Central memory CD8-positive, alpha-beta T cell (primary cell): ENCODE data around the gene SYDE2.
"Not testable (repeated sequence)": the region's sequence is repeated elsewhere in the genome, so short reads cannot be mapped to it uniquely, and the experiment has no call there.

ENCODE experiments used
- ATAC-seq: fragments of 150-1000 bp; cut with Tn5 transposase; replicated peaks from 2 replicates; pipeline ENCODE4 v1.10.0; 2022; ENCODE audit warnings: mild to moderate bottlenecking, moderate FRiP score, moderate number of reproducible peaks; ENCODE audit not compliant: poor library complexity, severe bottlenecking; ENCODE audit errors: extremely low read depth
- DNase-seq, 2 donors: peaks; one replicate each; pipeline ENCODE4 v3.0.0; 2021; ENCODE audit warnings: low spot score in 2 of 2
- H3K27ac Mint-ChIP-seq: one replicate; pipeline ENCODE4 v1.8.0; 2022; ENCODE audit warnings: low read depth, mild to moderate bottlenecking, moderate library complexity, mixed read lengths
- H3K27me3 Mint-ChIP-seq: one replicate; pipeline ENCODE4 v1.8.0; 2022; ENCODE audit warnings: mixed read lengths
- H3K36me3 Mint-ChIP-seq: one replicate; pipeline ENCODE4 v1.8.0; 2022; ENCODE audit warnings: mild to moderate bottlenecking, moderate library complexity, mixed read lengths; ENCODE audit not compliant: insufficient read depth
- H3K4me1 Mint-ChIP-seq: one replicate; pipeline ENCODE4 v1.8.0; 2022; ENCODE audit warnings: mixed read lengths
- H3K4me3 Mint-ChIP-seq: one replicate; pipeline ENCODE4 v1.8.0; 2022; ENCODE audit warnings: mild to moderate bottlenecking, moderate library complexity, mixed read lengths
- H3K9me3 Mint-ChIP-seq: one replicate; pipeline ENCODE4 v1.8.0; 2022; ENCODE audit warnings: mixed read lengths

SYDE2 gene, protein sequence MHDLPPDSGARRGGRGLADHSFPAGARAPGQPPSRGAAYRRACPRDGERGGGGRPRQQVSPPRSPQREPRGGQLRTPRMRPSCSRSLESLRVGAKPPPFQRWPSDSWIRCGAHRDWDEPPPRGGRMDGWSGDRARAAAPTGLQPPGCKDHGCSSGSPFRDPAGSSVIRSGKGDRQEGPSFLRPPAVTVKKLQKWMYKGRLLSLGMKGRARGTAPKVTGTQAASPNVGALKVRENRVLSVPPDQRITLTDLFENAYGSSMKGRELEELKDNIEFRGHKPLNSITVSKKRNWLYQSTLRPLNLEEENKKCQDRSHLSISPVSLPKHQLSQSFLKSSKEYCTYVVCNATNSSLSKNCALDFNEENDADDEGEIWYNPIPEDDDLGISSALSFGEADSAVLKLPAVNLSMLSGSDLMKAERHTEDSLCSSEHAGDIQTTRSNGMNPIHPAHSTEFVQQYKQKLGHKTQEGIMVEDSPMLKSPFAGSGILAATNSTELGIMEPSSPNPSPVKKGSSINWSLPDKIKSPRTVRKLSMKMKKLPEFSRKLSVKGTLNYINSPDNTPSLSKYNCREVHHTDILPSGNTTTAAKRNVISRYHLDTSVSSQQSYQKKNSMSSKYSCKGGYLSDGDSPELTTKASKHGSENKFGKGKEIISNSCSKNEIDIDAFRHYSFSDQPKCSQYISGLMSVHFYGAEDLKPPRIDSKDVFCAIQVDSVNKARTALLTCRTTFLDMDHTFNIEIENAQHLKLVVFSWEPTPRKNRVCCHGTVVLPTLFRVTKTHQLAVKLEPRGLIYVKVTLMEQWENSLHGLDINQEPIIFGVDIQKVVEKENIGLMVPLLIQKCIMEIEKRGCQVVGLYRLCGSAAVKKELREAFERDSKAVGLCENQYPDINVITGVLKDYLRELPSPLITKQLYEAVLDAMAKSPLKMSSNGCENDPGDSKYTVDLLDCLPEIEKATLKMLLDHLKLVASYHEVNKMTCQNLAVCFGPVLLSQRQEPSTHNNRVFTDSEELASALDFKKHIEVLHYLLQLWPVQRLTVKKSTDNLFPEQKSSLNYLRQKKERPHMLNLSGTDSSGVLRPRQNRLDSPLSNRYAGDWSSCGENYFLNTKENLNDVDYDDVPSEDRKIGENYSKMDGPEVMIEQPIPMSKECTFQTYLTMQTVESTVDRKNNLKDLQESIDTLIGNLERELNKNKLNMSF

DNA sequence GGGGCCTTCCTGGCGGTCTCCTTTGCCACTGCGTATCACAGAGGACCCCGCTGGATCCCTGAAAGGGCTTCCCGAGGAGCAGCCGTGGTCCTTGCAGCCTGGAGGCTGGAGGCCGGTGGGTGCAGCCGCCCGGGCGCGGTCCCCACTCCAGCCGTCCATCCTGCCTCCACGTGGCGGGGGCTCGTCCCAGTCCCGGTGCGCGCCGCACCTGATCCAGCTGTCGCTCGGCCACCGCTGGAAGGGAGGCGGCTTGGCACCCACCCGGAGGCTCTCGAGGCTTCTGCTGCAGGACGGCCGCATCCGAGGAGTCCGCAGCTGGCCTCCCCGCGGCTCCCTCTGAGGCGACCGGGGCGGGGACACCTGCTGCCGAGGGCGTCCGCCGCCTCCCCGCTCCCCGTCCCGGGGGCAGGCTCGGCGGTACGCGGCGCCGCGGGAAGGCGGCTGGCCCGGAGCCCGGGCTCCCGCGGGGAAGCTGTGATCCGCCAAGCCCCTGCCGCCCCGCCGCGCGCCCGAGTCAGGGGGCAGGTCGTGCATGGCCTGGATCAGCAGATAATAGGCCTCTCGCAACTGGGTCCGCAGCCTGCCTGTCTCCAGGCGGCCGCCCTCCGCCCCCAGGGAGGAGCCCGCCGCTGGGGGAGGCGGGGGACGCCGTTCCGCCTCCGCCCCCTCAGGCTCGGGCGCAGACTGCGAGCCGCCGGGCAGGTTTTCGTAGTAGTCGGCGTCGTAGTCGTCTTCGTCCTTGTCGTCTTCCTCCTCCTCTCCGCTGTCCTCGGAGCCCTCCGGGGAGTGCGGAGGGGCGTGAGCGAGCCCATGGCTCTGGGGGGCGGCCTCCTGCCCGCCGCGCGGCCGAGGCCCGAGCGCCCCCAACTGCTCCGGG, at the start of gene SYDE2:
Gene SYDE2, minus strand, starts transcription at position 554 of the 877 bp plus-strand sequence. Its CDS starts 20 bp downstream, at position 534.
- Mint-ChIP-seq H3K4me1 (peaks cover 21% of the 10 kb centered on the region), H3K27ac (peak within 1 kb of the TSS; percentile 95), H3K4me3 (peak within 1 kb of the TSS; percentile 96), H3K36me3 (peaks cover 2% of the 10 kb centered on the region), H3K27me3 (peaks cover 9% of the 10 kb centered on the region), H3K9me3 (no peaks in the 10 kb centered on the region)
- peak; percentile 72 to 76 for DNase-seq
- peak; percentile 80 for ATAC-seq

DNA sequence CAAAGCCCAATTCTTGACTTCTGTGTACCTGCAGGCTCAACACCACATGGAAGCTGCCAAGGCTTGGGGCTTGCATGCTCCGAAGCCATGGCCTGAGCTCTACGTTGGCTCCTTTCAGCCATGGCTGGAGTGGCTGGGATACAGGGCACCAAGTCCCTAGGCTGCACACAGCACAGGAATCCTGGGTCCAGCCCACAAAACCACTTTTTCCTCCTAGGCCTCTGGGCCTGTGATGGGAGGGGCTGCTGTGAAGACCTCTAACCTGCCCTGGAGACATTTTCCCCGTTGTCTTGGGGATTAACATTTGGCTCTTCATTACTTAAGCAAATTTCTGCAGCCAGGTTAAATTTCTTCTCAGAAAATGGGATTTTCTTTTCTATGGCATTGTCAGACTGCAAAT, 48.2 kb upstream of the SYDE2 start:
- Mint-ChIP-seq H3K36me3 (peaks cover 20% of the 10 kb centered on the region), H3K4me1 (peaks cover 13% of the 10 kb centered on the region)
- not testable (repeated sequence) for H3K9me3 Mint-ChIP-seq, H3K27ac Mint-ChIP-seq, H3K27me3 Mint-ChIP-seq, ATAC-seq, H3K4me3 Mint-ChIP-seq, DNase-seq

DNA sequence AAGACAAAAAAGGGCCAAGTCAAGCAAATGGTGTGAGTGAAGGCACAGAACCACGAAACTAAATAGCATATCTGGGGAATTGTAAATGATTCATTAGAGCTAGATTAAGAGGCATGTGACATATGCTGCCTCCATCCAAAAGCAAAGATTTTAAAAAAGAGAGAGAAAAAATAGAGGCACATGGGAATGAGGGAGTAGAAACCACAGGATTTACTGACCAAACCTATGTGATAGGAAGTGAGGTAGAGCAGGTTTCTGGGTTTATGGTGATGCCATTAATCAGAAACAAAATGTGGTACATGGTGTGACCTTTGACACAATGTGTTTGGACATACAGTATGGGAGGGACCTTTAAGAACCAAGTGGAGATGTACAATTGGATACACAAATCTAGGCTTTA, 45.1 kb upstream of the SYDE2 start:
- Mint-ChIP-seq H3K4me1 (no peaks in the 10 kb centered on the region), H3K36me3 (peaks cover 6% of the 10 kb centered on the region), H3K4me3 (no peak overlapping the region), H3K27ac (no peak overlapping the region), H3K27me3 (no peaks in the 10 kb centered on the region), H3K9me3 (no peaks in the 10 kb centered on the region)
- no peak for ATAC-seq
- DNase-seq = no peak

DNA sequence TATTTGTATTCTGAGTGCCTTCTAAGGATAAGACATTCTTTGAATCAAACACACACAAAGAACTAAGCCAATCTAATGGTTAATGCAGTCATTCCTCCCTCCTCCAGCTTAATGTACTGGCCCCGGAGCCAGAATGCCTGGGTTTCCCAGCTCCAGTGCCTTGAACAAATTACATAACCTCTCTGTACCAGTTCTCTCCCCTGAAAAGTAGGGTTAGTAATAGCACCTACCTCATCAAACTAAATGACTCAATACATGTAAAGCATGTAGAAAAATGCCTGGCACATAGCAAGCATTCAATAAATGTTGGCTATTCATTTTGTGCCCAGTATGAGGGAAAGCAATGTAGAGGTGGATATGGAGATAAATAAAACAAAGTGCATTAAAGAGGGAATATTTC, 44.6 kb upstream of the SYDE2 start:
- Mint-ChIP-seq H3K9me3 (no peaks in the 10 kb centered on the region), H3K27ac (no peak overlapping the region), H3K4me3 (no peak overlapping the region), H3K4me1 (no peaks in the 10 kb centered on the region), H3K27me3 (no peaks in the 10 kb centered on the region), H3K36me3 (peaks cover 4% of the 10 kb centered on the region)
- no peak for ATAC-seq
- DNase-seq = no peak

DNA sequence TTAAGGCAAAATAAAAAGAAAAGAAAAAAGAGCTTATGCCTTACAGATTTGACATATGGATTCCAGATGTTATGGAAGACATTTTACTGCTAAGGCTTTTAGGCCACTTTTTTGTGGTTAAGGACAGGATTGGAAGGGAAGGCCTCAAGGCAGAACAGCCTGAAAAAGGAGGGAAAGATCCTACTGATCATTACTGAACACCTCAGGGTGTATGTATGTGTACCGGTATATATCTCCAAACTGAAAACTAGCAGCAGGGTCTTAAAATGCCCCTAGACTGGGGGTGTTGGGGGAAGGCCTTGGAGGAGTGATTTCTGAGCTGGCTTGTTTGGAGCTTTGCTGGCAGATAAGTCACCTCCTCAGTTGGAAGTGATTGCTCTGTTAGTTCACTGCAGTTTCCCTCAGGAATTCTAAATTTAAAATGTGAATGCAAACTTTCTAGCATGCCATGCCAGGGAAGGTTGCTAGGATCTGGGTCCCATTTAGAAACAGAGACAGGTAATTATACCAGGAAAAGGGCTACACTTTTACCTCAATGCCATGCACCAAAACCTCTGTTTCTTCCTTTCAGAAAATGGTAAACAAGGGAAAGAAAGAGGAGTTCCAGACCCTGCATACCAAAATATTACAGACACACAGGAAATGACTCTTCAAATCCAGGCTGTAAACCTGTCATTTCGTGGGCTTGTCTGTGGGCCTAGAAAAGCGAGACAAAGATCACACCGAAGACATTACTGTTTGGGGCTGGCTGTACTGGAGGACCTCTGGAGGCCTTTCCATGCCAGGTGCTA, 43.6 kb upstream of the SYDE2 start:
- no peaks in the 10 kb centered on the region for H3K9me3 Mint-ChIP-seq
- H3K36me3 Mint-ChIP-seq = no peaks in the 10 kb centered on the region
- no peak overlapping the region for H3K27ac Mint-ChIP-seq
- no peak for ATAC-seq
- H3K4me1 Mint-ChIP-seq = no peaks in the 10 kb centered on the region
- H3K27me3 Mint-ChIP-seq = no peaks in the 10 kb centered on the region
- no peak overlapping the region for H3K4me3 Mint-ChIP-seq
- DNase-seq = no peak

DNA sequence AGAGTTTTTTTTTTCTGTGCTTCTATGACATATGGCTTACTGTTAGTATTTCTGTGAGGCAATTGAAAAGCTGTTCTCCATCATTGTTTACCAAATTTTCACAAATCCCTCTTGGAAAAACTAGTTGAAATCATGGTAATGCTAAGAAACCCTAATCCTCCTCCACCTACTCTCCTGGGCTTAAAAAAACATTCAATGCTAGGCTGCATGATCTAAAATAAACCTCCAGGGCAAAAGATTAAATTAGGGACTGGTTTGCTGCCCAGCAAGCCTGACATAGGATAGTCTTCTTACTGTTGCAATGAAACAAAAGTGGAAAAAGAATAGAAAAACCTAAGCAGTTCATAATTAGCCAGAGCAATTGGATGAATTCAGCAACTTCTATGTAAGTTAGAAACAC, 42.6 kb upstream of the SYDE2 start:
- no peaks in the 10 kb centered on the region for H3K27me3 Mint-ChIP-seq
- no peak overlapping the region for H3K4me3 Mint-ChIP-seq
- H3K9me3 Mint-ChIP-seq = no peaks in the 10 kb centered on the region
- no peak overlapping the region for H3K27ac Mint-ChIP-seq
- no peaks in the 10 kb centered on the region for H3K36me3 Mint-ChIP-seq
- no peaks in the 10 kb centered on the region for H3K4me1 Mint-ChIP-seq
- DNase-seq (no peak), ATAC-seq (no peak)

DNA sequence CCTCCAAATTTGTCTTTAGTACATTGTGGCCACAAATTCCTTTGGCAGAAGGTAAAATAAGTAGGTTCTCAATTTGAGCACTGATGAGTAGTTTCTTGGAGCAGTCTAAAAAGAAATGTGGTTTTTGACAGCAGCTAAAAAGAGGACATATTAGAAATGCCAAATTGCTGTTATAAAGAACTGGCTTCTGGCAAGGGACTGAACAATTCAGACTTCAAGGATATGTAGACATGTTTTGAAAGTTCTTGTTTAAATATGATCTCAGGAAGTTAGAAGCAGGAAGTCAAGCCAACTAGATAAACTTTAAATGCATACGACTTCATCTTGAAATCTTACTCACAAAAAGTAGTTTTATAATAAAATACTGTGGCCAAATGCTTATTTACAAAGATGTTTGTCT, 39.8 kb upstream of the SYDE2 start:
- no peak overlapping the region for H3K4me3 Mint-ChIP-seq
- no peaks in the 10 kb centered on the region for H3K9me3 Mint-ChIP-seq
- no peaks in the 10 kb centered on the region for H3K4me1 Mint-ChIP-seq
- no peak for DNase-seq
- H3K36me3 Mint-ChIP-seq = no peaks in the 10 kb centered on the region
- peaks cover 9% of the 10 kb centered on the region for H3K27me3 Mint-ChIP-seq
- no peak for ATAC-seq
- no peak overlapping the region for H3K27ac Mint-ChIP-seq

DNA sequence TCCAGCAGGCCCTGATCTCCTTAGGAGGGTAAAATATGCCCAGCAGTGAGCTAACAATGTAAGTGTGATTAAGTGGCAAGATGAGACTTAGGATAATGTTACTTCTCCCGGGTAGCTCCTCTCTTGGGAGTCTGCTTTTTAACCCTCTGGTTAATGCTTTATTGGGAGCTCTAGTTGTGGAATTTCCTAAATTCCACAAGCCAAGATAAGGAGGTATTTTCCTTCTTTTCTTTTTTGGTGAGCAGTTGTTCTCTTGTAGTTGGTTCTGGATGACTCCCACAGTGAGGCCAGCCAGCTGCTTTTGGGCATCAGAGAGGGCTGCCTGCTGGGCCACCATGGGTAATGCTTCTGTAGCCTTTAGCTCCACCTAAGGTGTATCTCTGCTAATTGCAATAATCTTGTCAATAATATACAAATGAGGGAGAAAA, 39.4 kb upstream of the SYDE2 start:
- no peak overlapping the region for H3K27ac Mint-ChIP-seq
- peak; percentile 64 for ATAC-seq
- no peaks in the 10 kb centered on the region for H3K9me3 Mint-ChIP-seq
- no peaks in the 10 kb centered on the region for H3K36me3 Mint-ChIP-seq
- H3K4me3 Mint-ChIP-seq = no peak overlapping the region
- no peak for DNase-seq
- H3K27me3 Mint-ChIP-seq = peaks cover 9% of the 10 kb centered on the region
- no peaks in the 10 kb centered on the region for H3K4me1 Mint-ChIP-seq

DNA sequence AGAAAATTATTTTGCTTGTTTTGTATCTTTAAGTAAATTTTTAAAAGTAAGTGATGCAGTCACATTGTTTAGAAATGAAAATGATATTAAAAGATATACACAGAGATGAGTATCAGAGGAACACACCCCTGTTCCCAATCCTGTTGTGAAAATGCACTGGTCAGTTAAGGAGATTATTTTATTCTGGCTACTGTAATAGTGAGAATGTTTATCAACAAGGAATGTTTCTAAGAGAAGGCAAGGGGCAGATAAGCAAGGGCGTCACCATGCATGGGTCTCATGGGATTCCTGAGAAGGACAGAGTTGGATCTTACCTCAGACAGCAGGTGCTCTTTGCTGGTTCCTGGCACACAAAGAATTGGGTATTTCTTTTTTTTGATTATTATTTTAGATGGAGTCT, 36.8 kb upstream of the SYDE2 start:
- Mint-ChIP-seq H3K9me3 (no peaks in the 10 kb centered on the region), H3K4me3 (no peak overlapping the region), H3K36me3 (no peaks in the 10 kb centered on the region), H3K4me1 (no peaks in the 10 kb centered on the region), H3K27ac (no peak overlapping the region), H3K27me3 (peaks cover 9% of the 10 kb centered on the region)
- ATAC-seq (no peak), DNase-seq (no peak)

DNA sequence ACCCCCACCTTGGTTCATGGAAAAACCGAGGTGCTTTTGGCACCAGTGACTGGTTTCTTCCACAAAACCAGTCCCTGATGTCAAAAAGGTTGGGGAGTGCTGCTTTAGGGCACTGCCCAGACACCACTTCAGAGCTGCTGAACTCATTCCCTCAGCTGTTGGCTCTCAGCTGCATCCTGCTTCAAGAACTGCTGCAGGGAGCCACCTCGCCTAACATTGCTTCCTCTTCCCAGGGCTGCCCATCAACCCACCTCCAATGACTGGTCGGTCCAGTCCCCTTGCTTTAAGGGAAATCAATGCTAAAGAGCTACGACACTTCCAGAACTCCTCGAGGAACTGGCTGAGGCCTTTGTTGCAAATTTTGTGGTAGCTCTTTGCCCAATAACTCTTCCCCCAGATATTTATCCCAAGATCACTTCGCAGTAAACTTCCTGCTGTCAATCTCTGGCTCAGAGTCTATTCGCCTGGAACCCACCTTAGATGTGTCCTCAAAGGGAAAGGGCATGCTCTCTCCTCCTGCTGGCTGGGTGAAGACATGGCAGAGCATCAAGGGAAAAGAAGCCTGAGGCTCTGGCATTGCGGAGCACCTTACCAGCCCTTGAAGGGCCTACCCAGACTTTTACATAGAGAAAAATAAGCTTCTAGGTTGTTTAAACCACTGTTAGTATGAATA, 29.6 kb upstream of the SYDE2 start:
- no peaks in the 10 kb centered on the region for H3K9me3 Mint-ChIP-seq
- no peak overlapping the region for H3K27ac Mint-ChIP-seq
- no peak for ATAC-seq
- H3K4me3 Mint-ChIP-seq = no peak overlapping the region
- no peaks in the 10 kb centered on the region for H3K36me3 Mint-ChIP-seq
- DNase-seq = no peak
- H3K27me3 Mint-ChIP-seq = peaks cover 8% of the 10 kb centered on the region
- H3K4me1 Mint-ChIP-seq = no peaks in the 10 kb centered on the region

DNA sequence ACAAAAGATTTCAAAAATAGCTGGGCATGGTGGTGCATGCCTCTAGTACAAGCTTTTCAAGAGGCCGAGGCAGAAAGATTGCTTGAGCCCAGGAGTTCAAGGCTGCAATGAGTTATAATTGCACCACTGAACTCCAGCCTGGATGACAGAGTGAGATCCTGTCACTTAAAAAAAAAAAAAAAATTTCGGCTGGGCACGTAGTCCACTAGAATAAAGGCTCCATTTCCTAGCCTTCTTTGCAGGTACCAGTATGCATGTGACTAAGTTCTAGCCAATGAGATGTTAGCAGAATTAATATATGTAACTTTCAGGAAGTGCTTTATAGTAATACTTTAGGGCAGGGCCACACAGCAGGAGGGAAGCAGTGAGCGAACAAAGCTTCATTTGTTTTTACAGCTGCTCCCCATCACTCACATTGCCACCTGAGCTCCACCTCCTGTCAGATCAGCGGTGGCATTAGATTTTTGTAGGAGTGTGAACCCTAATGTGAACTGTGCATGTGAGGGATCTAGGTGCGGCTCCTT, 28.8 kb upstream of the SYDE2 start:
- Mint-ChIP-seq H3K9me3 (no peaks in the 10 kb centered on the region), H3K4me3 (no peak overlapping the region), H3K36me3 (no peaks in the 10 kb centered on the region), H3K4me1 (no peaks in the 10 kb centered on the region), H3K27ac (no peak overlapping the region), H3K27me3 (peaks cover 8% of the 10 kb centered on the region)
- ATAC-seq = no peak
- no peak for DNase-seq
